ENCODE measurements around the gene GPS1. TPM values are rescaled to one million over a fixed set of nuclear protein-coding genes. Genes with fewer than 3 reads are reported as not detected.

Gene GPS1
- total and polyA plus RNA-seq, 3 experiments from 2014 or later = 122 to 151 (median 125) TPM

- Histone ChIP-seq H3K4me1 (ENCODE audit: insufficient read depth, low read length) (peaks cover 25% of the 10 kb centered on the region), H3K36me3 (ENCODE audit: insufficient read depth, low read length) (no peaks in the 10 kb centered on the region), H3K9me3 (ENCODE audit: low read length) (no peaks in the 10 kb centered on the region), H3K27ac (ENCODE audit: low read depth, low read length) (no peak overlapping the region), H3K27me3 (ENCODE audit: insufficient read depth, low read length, poor library complexity, severe bottlenecking) (no peaks in the 10 kb centered on the region), H3K4me3 (ENCODE audit: low read length) (peak overlapping the region; percentile 26)
- Mint-ChIP-seq H3K27me3 (no peaks in the 10 kb centered on the region), H3K36me3 (peaks cover 0 to 30% (median 2%) of the 10 kb centered on the region in 3 donors), H3K4me1 (peaks cover 0 to 26% (median 17%) of the 10 kb centered on the region in 3 donors), H3K27ac (peak overlapping the region in 3 of 8 donors; percentile 21 to 87 (median 85)), H3K9me3 (no peaks in the 10 kb centered on the region), H3K4me3 (peak overlapping the region in 6 of 7 donors; percentile 76 to 90 (median 82))
- ChIA-PET POLR2A (interaction anchor here (2.2 kb wide), 1 partner anchor 13 kb away, joined by 7 read pairs; the partner anchor contains the start of gene DCXR), CTCF (interaction anchor here (0.8 to 3.6 kb wide), 3 partner anchors 12 to 156 kb away, joined by 3 to 23 read pairs (median 3); partner anchors contain the start of gene DCXR)
- DNase-seq = no peak
Measured at GRCh38 chr17:82050152-82050760, 1.4 kb upstream of the GPS1 start.

GRCh38 chr17:82050761-82051641, 697 bp upstream of the GPS1 start:
- Mint-ChIP-seq H3K27me3 (no peaks in the 10 kb centered on the region), H3K9me3 (no peaks in the 10 kb centered on the region), H3K36me3 (peaks cover 0 to 36% (median 2%) of the 10 kb centered on the region in 3 donors), H3K27ac (peak overlapping the region in 6 of 8 donors; percentile 21 to 87 (median 81)), H3K4me3 (peak overlapping the region; percentile 76 to 90 (median 80)), H3K4me1 (peaks cover 0 to 26% (median 17%) of the 10 kb centered on the region in 3 donors)
- H3K27ac ChIP-seq (ENCODE audit: low read depth, low read length) = peak overlapping the region; percentile 31
- peak overlapping the region; percentile 26 for H3K4me3 ChIP-seq (ENCODE audit: low read length)
- DNase-seq = no peak
- CTCF ChIA-PET = interaction anchor here (1.1 to 3.6 kb wide), 2 partner anchors 13 to 155 kb away, joined by 3 to 23 read pairs; partner anchors contain the start of gene DCXR
- H3K27me3 ChIP-seq (ENCODE audit: insufficient read depth, low read length, poor library complexity, severe bottlenecking) = no peaks in the 10 kb centered on the region
- no peaks in the 10 kb centered on the region for H3K9me3 ChIP-seq (ENCODE audit: low read length)
- POLR2A ChIA-PET = interaction anchor here (0.6 to 2.2 kb wide), 2 partner anchors 13 to 108 kb away, joined by 4 to 7 read pairs; partner anchors contain the start of gene DCXR
- peaks cover 25% of the 10 kb centered on the region for H3K4me1 ChIP-seq (ENCODE audit: insufficient read depth, low read length)
- no peaks in the 10 kb centered on the region for H3K36me3 ChIP-seq (ENCODE audit: insufficient read depth, low read length)

- H3K4me3 Mint-ChIP-seq = peak overlapping the region; percentile 75 to 90 (median 80)
- H3K27me3 Mint-ChIP-seq = no peaks in the 10 kb centered on the region
- peak overlapping the region; percentile 67 for H3K4me3 ChIP-seq (ENCODE audit: low read length)
- ChIA-PET POLR2A (interaction anchor here (0.6 to 1.1 kb wide), 2 partner anchors 13 to 22 kb away, joined by 3 to 5 read pairs; partner anchors contain the start of gene DUS1L), CTCF (interaction anchor here (1.3 to 1.7 kb wide), 2 partner anchors 54 to 93 kb away, joined by 3 read pairs; no protein-coding TSS in a partner anchor)
- H3K9me3 Mint-ChIP-seq = no peaks in the 10 kb centered on the region
- H3K36me3 Mint-ChIP-seq = peaks cover 0 to 40% (median 0%) of the 10 kb centered on the region in 3 donors
- H3K9me3 ChIP-seq (ENCODE audit: low read length) = no peaks in the 10 kb centered on the region
- DNase-seq = no peak
- H3K36me3 ChIP-seq (ENCODE audit: insufficient read depth, low read length) = no peaks in the 10 kb centered on the region
- H3K27ac Mint-ChIP-seq = peak overlapping the region in 4 of 8 donors; percentile 71 to 83 (median 80)
- H3K4me1 ChIP-seq (ENCODE audit: insufficient read depth, low read length) = peaks cover 25% of the 10 kb centered on the region
- no peaks in the 10 kb centered on the region for H3K27me3 ChIP-seq (ENCODE audit: insufficient read depth, low read length, poor library complexity, severe bottlenecking)
- peaks cover 0 to 26% (median 14%) of the 10 kb centered on the region in 3 donors for H3K4me1 Mint-ChIP-seq
- peak overlapping the region; percentile 54 for H3K27ac ChIP-seq (ENCODE audit: low read depth, low read length)
Measured at GRCh38 chr17:82052638-82053059, 951 bp downstream of the GPS1 start.

GRCh38 chr17:82053130-82053529, 1.4 kb downstream of the GPS1 start:
- Mint-ChIP-seq H3K4me3 (peak overlapping the region; percentile 75 to 84 (median 80)), H3K36me3 (peaks cover 0 to 42% (median 0%) of the 10 kb centered on the region in 3 donors), H3K9me3 (no peaks in the 10 kb centered on the region), H3K27ac (peak overlapping the region in 4 of 8 donors; percentile 33 to 44 (median 42)), H3K27me3 (no peaks in the 10 kb centered on the region), H3K4me1 (peaks cover 0 to 26% (median 13%) of the 10 kb centered on the region in 3 donors)
- Histone ChIP-seq H3K27ac (ENCODE audit: low read depth, low read length) (no peak overlapping the region), H3K36me3 (ENCODE audit: insufficient read depth, low read length) (no peaks in the 10 kb centered on the region), H3K4me1 (ENCODE audit: insufficient read depth, low read length) (peaks cover 25% of the 10 kb centered on the region), H3K4me3 (ENCODE audit: low read length) (no peak overlapping the region), H3K27me3 (ENCODE audit: insufficient read depth, low read length, poor library complexity, severe bottlenecking) (no peaks in the 10 kb centered on the region), H3K9me3 (ENCODE audit: low read length) (no peaks in the 10 kb centered on the region)
- DNase-seq = no peak
- ChIA-PET POLR2A (no interaction called here), CTCF (interaction anchor here (1.7 kb wide), 1 partner anchor 54 kb away, joined by 3 read pairs; no protein-coding TSS in a partner anchor)

GRCh38 chr17:82053556-82054263, 2.0 kb downstream of the GPS1 start:
- H3K4me3 Mint-ChIP-seq = peak overlapping the region; percentile 75 to 84 (median 80)
- H3K9me3 Mint-ChIP-seq = no peaks in the 10 kb centered on the region
- H3K27ac ChIP-seq (ENCODE audit: low read depth, low read length) = no peak overlapping the region
- peak overlapping the region in 3 of 8 donors; percentile 33 to 75 (median 44) for H3K27ac Mint-ChIP-seq
- peaks cover 0 to 44% (median 0%) of the 10 kb centered on the region in 3 donors for H3K36me3 Mint-ChIP-seq
- no peaks in the 10 kb centered on the region for H3K27me3 Mint-ChIP-seq
- H3K4me1 ChIP-seq (ENCODE audit: insufficient read depth, low read length) = peaks cover 25% of the 10 kb centered on the region
- DNase-seq = no peak
- no peaks in the 10 kb centered on the region for H3K36me3 ChIP-seq (ENCODE audit: insufficient read depth, low read length)
- no peaks in the 10 kb centered on the region for H3K27me3 ChIP-seq (ENCODE audit: insufficient read depth, low read length, poor library complexity, severe bottlenecking)
- ChIA-PET CTCF (interaction anchor here (1.3 to 1.7 kb wide), 2 partner anchors 16 to 53 kb away, joined by 3 to 4 read pairs; partner anchors contain the start of gene DCXR), POLR2A (no interaction called here)
- no peaks in the 10 kb centered on the region for H3K9me3 ChIP-seq (ENCODE audit: low read length)
- H3K4me3 ChIP-seq (ENCODE audit: low read length) = no peak overlapping the region
- peaks cover 0 to 26% (median 13%) of the 10 kb centered on the region in 3 donors for H3K4me1 Mint-ChIP-seq

- Mint-ChIP-seq H3K36me3 (peaks cover 0 to 49% (median 0%) of the 10 kb centered on the region in 3 donors), H3K9me3 (no peaks in the 10 kb centered on the region), H3K27ac (no peak overlapping the region), H3K4me1 (peaks cover 0 to 26% (median 13%) of the 10 kb centered on the region in 3 donors), H3K27me3 (no peaks in the 10 kb centered on the region), H3K4me3 (peak overlapping the region in 4 of 7 donors; percentile 23 to 81 (median 48))
- no peak for DNase-seq
- CTCF ChIA-PET = interaction anchor here (1.3 kb wide), 1 partner anchor 17 kb away, joined by 4 read pairs; the partner anchor contains the start of gene DCXR
- POLR2A ChIA-PET = no interaction called here
- H3K36me3 ChIP-seq (ENCODE audit: insufficient read depth, low read length) = no peaks in the 10 kb centered on the region
- H3K9me3 ChIP-seq (ENCODE audit: low read length) = no peaks in the 10 kb centered on the region
- no peaks in the 10 kb centered on the region for H3K27me3 ChIP-seq (ENCODE audit: insufficient read depth, low read length, poor library complexity, severe bottlenecking)
- H3K4me3 ChIP-seq (ENCODE audit: low read length) = no peak overlapping the region
- no peak overlapping the region for H3K27ac ChIP-seq (ENCODE audit: low read depth, low read length)
- peaks cover 25% of the 10 kb centered on the region for H3K4me1 ChIP-seq (ENCODE audit: insufficient read depth, low read length)
Measured at GRCh38 chr17:82054351-82055022, 2.8 kb downstream of the GPS1 start.

Data from CD8-positive, alpha-beta memory T cell (primary cell).